ENCODE results near the gene PLAC9.

PLAC9 gene

DNA sequence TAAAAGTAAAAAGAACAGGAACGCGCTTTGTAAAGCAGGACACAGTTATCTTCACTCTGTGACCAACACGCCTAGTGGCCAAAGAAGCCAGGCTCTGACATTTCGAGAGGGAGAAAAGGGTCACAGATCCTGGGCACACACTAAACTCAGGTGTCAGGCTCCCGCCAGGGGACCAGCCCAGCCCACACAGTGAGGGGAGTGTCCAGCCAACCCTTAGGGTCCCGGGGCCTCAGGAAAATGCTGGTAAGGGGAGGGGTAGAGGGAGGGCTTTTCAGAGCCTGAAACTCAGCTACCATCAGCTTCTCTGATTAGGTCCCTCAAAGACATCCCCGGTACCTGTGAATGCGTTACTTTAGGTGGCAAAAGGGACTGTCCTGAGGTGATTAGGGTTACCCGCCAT lies 56.2 kb downstream of the PLAC9 start:
- Histone ChIP-seq H3K4me1 (ENCODE audit: control insufficient read depth in 5 of 5, insufficient read depth in 5 of 5, low read length in 5 of 5) (peaks cover 8 to 65% (median 65%) of the 10 kb centered on the region in 5 donors), H3K9ac (ENCODE audit: low read length in 5 of 5) (peak overlapping the region in 1 of 5 donors; percentile 19), H3K4me3 (ENCODE audit: low read depth in 1 of 5, low read length in 5 of 5) (no peak overlapping the region), H3K27ac (ENCODE audit: low read depth, low read length) (peak overlapping the region; percentile 41), H3K36me3 (ENCODE audit: control insufficient read depth in 5 of 5, insufficient read depth in 5 of 5, low read length in 5 of 5) (peaks cover 0 to 11% (median 4%) of the 10 kb centered on the region in 5 donors), H3K27me3 (ENCODE audit: control insufficient read depth in 5 of 5, insufficient read depth in 4 of 5, low read length in 5 of 5) (no peaks in the 10 kb centered on the region), H3K9me3 (ENCODE audit: control insufficient read depth in 5 of 5, low read length in 5 of 5) (no peaks in the 10 kb centered on the region)

DNA sequence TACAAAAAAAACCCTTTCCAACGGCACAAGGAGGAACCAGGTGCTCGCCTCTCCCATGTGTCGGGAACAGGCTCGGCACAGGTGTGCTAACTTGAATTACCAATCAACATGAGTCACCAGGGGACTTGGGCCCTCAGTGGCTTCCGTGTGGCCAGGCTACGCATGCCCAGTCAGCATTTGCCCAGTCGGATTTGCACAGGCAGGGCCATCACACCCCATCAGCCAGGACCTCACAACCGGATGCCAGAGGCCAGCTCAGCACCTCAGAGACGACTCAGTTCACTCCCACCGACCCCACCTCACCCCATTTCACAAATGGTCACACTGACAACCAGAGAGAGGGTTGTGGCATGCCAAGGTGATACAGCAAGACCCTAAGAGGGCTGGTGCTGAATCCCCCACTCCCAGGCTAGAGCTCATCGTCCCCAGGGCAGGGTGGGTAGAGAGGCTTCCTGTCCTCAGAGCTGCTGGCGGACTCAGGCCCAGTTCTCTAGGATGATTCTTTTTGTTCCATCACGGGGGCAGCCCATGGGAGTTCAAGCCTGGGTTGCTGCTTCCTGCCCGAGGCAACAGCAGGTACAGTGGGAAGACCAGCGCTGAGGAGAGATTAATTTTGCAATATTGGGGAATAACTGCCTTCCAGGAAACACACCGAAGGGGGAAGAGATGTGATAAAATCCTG lies 59.2 kb downstream of the PLAC9 start:
- Histone ChIP-seq H3K36me3 (ENCODE audit: control insufficient read depth in 5 of 5, insufficient read depth in 5 of 5, low read length in 5 of 5) (peaks cover 0 to 15% (median 4%) of the 10 kb centered on the region in 5 donors), H3K9me3 (ENCODE audit: control insufficient read depth in 5 of 5, low read length in 5 of 5) (no peaks in the 10 kb centered on the region), H3K9ac (ENCODE audit: low read length in 5 of 5) (peak overlapping the region in 1 of 5 donors; percentile 41), H3K4me3 (ENCODE audit: low read depth in 1 of 5, low read length in 5 of 5) (peak overlapping the region in 1 of 5 donors; percentile 17), H3K4me1 (ENCODE audit: control insufficient read depth in 5 of 5, insufficient read depth in 5 of 5, low read length in 5 of 5) (peaks cover 10 to 68% (median 68%) of the 10 kb centered on the region in 5 donors), H3K27ac (ENCODE audit: low read depth, low read length) (peak overlapping the region; percentile 60), H3K27me3 (ENCODE audit: control insufficient read depth in 5 of 5, insufficient read depth in 4 of 5, low read length in 5 of 5) (no peaks in the 10 kb centered on the region)

DNA sequence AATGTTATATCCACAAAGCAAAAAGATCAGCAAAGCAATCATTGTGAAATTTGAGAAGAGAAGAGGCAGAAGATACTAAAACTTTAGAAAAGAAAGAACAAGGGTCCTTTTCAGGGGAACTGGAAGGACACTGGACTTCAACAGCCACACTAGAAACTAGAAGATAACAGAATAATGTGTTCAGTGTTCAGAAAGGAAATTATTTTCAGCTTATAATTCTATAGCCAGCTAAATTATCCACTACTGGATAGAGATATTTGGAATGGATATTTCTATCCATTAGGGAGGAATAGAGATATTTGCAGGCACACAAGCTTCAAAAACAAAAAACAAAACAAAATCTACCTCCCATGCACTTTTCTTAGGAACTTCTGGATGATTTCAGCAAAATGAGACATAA lies 60.0 kb downstream of the PLAC9 start:
- no peak overlapping the region for H3K4me3 ChIP-seq (ENCODE audit: low read depth in 1 of 5, low read length in 5 of 5)
- peak overlapping the region; percentile 60 for H3K27ac ChIP-seq (ENCODE audit: low read depth, low read length)
- peaks cover 0 to 15% (median 4%) of the 10 kb centered on the region in 5 donors for H3K36me3 ChIP-seq (ENCODE audit: control insufficient read depth in 5 of 5, insufficient read depth in 5 of 5, low read length in 5 of 5)
- peak overlapping the region in 1 of 5 donors; percentile 25 for H3K9ac ChIP-seq (ENCODE audit: low read length in 5 of 5)
- peaks cover 17 to 68% (median 67%) of the 10 kb centered on the region in 5 donors for H3K4me1 ChIP-seq (ENCODE audit: control insufficient read depth in 5 of 5, insufficient read depth in 5 of 5, low read length in 5 of 5)
- H3K27me3 ChIP-seq (ENCODE audit: control insufficient read depth in 5 of 5, insufficient read depth in 4 of 5, low read length in 5 of 5), result no peaks in the 10 kb centered on the region
- no peaks in the 10 kb centered on the region for H3K9me3 ChIP-seq (ENCODE audit: control insufficient read depth in 5 of 5, low read length in 5 of 5)

DNA sequence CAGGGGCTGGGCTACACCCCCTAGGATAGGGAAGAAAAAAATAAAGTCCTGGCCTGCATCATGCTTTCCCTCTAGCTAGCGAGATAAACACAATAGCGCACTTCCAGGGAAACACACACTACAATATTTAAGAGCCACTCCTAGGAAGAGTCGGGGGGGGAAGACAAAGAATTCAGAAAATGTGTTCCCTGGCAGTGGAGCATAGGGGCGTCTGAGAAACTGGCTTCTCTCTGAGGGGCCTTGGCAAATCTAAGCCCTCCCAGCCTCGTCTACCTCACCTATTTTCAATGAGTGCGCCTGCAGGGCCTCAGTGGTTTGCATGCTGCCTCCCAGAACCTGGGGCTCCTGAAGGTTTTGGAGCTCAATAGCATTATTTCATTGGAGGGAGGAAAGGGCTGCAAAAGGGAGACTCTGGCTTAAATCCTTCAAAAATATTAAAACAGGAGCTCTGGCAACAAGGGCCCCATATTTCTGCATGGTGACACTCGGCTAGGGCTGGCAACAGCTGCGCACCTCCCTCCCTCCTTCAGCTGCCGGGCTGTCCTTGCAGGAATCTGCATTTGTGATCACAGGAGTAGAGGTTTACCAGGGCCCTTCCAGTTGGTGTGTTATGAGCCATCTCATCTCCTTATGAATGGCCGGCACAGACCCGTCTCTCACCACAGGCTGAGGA lies 62.0 kb downstream of the PLAC9 start:
- Histone ChIP-seq H3K4me3 (ENCODE audit: low read depth in 1 of 5, low read length in 5 of 5) (peak overlapping the region in 1 of 5 donors; percentile 9), H3K36me3 (ENCODE audit: control insufficient read depth in 5 of 5, insufficient read depth in 5 of 5, low read length in 5 of 5) (peaks cover 0 to 15% (median 4%) of the 10 kb centered on the region in 5 donors), H3K27ac (ENCODE audit: low read depth, low read length) (peak overlapping the region; percentile 93), H3K27me3 (ENCODE audit: control insufficient read depth in 5 of 5, insufficient read depth in 4 of 5, low read length in 5 of 5) (no peaks in the 10 kb centered on the region), H3K4me1 (ENCODE audit: control insufficient read depth in 5 of 5, insufficient read depth in 5 of 5, low read length in 5 of 5) (peaks cover 20 to 68% (median 67%) of the 10 kb centered on the region in 5 donors), H3K9me3 (ENCODE audit: control insufficient read depth in 5 of 5, low read length in 5 of 5) (no peaks in the 10 kb centered on the region), H3K9ac (ENCODE audit: low read length in 5 of 5) (peak overlapping the region in 2 of 5 donors; percentile 8 to 36)
